Measurements from ENCODE around the gene MAGI2.

Gene MAGI2

GRCh38 chr7:78770422-78771410, 682.8 kb downstream of the MAGI2 start:
- FAIRE-seq = no peak

GRCh38 chr7:78769481-78770101, 683.9 kb downstream of the MAGI2 start:
- no peak for FAIRE-seq

DNA sequence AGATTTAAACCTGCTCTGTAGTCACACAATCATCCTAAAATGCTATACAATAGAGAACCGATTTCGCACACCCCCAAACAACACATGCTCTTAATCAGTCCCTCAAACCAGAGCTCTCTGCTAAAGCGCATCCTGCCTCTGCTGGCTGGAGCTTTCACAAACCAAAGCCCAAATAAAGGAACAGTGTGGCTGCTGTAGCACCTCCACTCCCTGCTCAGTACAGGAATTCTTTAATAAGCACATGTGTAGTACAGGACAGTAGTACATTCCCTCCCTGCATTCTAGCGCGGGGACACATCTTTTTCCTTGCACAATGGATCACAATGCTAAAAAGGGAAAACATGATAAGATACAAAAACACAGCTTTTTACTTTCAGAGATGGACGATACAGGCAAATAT, 684.6 kb downstream of the MAGI2 start:
- no peak for FAIRE-seq

- no peak for FAIRE-seq
Observed at GRCh38 chr7:78765943-78766729, 687.3 kb downstream of the MAGI2 start.

DNA sequence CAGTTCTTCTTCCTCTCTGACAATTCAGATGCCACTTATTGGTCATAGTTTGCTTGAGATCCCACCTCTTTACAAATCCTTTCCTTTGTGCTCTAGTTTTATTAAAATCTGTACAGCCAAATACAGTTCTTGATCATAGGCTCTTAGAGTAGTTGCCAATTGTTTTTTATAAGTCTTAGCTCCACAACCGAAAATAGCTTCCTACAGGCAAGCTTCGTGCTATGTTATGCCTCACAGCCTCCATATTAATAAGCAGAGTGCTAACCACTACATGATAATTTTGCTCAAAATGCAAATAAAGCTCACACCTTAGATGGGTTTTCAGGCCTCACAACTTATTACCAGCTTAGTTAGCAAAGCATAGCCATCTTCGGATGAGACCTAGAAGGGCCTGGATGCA, 688.9 kb downstream of the MAGI2 start:
- FAIRE-seq = no peak

DNA sequence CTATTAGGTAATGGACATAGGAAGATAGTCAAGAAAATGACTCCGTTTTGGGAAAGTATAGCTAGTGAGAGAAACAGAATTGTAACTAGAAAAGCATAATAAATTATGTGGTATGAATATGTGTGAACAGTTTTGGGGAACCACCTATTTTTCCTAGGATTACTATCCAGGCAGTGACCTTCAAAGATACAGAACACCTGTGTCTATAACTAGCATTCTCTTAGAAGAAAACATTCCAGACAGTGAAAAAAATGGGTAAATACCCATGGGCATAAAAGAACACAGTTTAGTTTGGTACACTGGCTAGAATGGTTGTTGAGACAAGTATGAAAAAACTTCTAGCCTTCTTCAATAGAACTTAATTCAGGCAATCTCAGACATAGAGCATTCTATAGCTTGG, 690.8 kb downstream of the MAGI2 start:
- FAIRE-seq = no peak

DNA sequence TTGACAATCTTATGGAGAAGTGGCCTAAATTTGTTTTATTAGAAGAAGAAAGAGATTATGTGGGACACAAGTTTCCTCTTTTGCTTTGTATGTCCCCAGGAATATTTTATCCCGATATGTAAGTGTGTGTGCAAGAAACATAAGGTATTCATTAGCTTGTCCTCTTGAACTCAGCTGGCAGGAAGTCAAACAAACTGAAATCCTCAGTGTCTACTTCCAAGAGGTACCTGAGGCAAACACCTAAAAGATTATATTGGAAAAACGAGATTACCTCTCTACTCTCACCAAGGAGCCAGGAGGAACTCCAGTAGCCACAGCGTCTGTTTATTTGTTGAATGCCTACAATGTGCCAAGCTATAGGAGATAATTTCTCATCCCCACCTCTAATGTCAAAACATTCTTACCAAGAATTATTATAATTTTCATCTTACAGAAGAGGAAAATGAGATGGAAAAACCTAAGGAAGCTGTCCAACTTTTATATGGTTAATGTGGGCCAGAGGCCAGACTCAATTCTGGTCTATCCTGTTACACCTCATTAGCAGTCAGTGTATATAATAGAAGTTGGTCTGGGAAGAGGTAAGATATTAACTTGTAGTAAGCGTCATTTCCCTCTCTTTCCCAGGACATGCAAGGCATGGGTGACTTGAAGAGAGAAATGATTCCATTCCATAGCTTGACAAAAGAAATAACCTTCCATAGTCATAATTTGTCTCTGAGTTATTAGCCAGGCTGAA, 692.7 kb downstream of the MAGI2 start:
- no peak for FAIRE-seq

- FAIRE-seq = no peak
Observed at GRCh38 chr7:78752554-78752953, 700.9 kb downstream of the MAGI2 start.

DNA sequence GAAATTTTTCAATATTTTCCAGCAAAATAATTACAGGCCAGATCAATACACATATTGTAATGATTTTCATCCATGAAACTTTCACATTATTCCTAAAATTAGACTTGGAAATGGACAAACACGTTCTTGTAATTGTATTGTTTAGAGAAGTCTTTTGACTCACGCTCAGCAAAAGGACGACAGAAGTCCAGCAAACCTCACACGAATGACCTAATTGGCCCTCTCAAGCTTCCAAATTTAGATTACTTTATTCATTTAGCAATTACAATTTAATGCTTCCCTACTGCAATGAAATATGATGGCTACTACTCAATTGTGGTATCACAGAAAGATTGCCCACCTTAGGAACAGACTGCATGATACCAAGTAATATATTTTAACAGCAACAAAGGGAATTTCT, 702.2 kb downstream of the MAGI2 start:
- no peak for FAIRE-seq

GRCh38 chr7:78749052-78749746, 704.3 kb downstream of the MAGI2 start:
- no peak for FAIRE-seq

DNA sequence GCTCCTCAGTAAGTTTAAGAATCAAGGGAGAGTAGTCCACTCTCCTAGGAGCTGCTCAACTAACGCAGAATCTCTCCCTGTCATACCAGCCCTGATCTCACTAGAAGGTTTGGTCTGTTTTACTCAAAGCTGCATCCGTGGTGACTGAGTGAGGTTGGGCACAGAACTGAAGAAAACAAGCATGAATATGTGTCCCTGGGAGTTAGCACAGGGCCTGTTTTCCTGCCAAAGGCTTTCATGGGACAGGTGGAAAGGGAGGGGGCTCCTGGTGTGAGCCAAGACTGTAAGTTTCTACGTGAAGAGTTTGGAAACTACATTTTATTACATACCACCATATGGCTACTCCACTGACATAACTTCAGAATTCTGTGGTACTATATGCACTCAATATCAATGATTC, 705.9 kb downstream of the MAGI2 start:
- FAIRE-seq = no peak

DNA sequence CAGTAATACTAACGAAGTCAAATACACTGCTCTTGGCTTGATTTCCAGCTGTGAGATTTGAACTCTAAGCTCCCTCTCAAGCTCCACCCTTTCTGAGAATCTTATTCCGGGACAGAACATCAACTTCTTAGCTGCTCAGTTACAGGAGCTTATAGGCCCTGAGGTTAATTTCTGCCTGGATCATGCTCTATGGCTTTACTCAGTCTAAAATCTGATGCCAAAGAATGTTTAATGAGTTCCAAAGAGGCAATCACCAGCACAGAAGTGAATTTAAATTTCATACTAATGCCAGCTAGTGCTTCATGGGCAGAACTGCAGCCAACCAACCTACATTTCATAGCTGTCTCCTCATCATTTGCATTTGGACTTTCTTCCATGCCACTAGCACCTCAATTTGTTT, 707.2 kb downstream of the MAGI2 start:
- no peak for FAIRE-seq

GRCh38 chr7:78742694-78743093, 710.8 kb downstream of the MAGI2 start:
- FAIRE-seq = no peak

GRCh38 chr7:78736548-78736947, 716.9 kb downstream of the MAGI2 start:
- no peak for FAIRE-seq

DNA sequence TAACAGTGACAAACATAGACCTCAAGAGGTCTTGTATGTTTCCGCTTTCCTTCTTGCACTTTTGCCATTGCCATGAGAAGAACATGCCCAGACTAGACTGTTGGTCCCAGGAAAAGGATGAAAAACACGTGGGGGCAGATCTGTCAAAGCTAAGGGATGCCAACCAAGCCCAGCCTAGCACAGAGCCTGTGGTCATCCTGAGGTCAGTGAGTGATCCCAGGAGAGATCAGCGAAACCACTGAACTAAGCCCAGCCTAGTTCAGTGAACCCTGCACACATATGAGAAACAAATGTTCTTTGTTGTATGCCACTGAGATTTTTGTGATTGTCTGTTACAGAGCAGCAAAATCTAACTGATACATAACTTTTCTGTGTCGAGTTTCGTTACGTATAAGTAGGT, 718.8 kb downstream of the MAGI2 start:
- no peak for FAIRE-seq

- no peak for FAIRE-seq
Observed at GRCh38 chr7:78720066-78720465, 733.4 kb downstream of the MAGI2 start.

DNA sequence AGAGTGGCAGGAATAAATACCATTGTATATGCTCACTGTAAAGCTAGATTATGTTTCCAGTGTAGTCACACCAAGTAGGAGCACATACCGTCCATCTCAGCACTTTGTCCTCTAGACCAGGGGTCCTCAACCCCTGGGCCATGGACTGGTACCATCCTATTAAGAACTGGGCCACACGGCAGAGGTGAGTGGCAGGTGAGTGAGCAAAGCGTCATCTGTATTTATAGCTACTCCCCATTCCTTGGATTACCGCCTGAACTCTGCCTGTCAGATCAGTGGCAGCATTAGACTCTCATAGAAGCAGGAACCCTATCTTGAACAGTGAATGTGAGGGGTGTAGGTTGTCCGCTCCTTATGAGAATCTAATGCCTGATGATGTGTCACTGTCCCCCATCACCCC, 735.3 kb downstream of the MAGI2 start:
- FAIRE-seq = no peak

DNA sequence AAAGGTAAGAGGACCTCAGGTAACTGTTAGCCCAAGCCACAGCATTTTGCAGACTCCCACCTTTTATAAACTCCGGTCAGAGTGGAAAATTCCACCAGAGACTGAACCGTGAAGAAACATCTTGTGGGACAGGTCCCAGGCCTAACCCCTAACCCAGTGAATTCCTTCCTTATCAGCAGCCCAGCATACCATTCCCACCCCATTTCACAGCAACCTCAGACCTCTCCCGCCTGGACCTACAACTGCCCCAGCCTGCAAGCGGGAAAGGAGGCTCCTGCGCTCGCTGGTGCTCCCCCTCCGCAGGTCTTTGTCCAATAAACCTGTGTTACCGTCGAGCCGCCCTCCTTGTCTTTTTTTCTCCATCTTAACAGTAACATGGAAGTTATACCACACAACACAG, 736.6 kb downstream of the MAGI2 start:
- no peak for FAIRE-seq

- no peak for FAIRE-seq
Observed at GRCh38 chr7:78714356-78714755, 739.1 kb downstream of the MAGI2 start.

GRCh38 chr7:78712111-78712510, 741.4 kb downstream of the MAGI2 start:
- FAIRE-seq = no peak

DNA sequence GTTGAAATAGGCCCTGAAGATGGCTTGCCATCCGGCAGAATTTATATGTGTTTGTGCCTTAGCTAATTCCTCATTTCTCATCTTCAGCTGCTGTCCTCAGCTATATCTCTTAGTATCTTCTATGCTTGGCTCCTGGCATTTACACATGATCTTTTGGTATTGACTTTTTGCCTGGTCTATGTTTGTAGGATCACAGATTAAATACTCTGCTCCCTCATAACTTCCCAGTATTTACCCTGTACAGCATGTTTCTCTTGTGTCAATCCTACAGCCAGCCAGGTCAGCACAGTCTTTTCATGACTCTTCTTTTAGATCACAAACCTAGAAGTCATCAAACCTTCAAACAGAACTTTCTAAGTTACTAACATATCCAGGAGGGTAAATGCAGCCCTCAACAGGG, 743.8 kb downstream of the MAGI2 start:
- FAIRE-seq = no peak

DNA sequence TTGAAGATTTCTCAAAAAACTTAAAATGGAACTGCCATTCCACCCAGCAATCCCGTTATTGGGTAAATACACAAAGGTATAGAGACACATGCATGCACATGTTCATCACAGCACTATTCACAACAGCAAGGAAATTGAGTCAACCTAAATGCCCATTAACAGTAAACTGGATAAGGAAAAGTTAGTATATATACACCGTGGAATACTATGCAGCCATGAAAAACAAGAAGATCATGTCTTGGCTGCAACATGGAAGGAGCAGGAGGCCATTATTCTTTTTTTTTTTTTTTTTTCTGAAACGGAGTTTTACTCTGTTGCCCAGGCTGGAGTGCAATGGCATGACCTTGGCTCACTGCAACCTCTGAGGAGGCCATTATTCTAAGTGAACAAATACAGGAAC, 749.0 kb downstream of the MAGI2 start:
- FAIRE-seq = no peak
